Lower leg skin (tissue), 4 donors: ENCODE data around the gene GPR37. TPM values are rescaled to one million over a fixed set of nuclear protein-coding genes. Genes with fewer than 3 reads are reported as not detected.

Experiments
- DNase-seq, 2 donors: peaks; one replicate each; pipeline ENCODE4 v3.0.0-alpha.2; 2019; ENCODE audit warnings: low spot score in 2 of 2
- H3K4me3 ChIP-seq: fragments of 200-600 bp; sonication (generic); 2 replicates; pipeline ENCODE4 v1.5.1; 2017; ENCODE audit warnings: mild to moderate bottlenecking, low read depth; ENCODE audit not compliant: poor library complexity, severe bottlenecking
- POLR2A ChIP-seq, 2 donors: fragments of 450-650 bp; IDR thresholded peaks; one replicate each; pipeline ENCODE4 v1.6.1; 2016 to 2017; ENCODE audit warnings: antibody characterized with exemption in 2 of 2, mild to moderate bottlenecking in 1 of 2, moderate library complexity in 1 of 2
- WGBS, 2 donors: methylation state at CpG; one replicate each; pipeline ENCODE4 v1.1.5; 2018; 5-methylcytosine and 5-hydroxymethylcytosine counted together
- intact Hi-C: fragments of 100-400 bp; cut with DNase I; formaldehyde crosslinking; loops from one replicate; pipeline ENCODE4 v1.15.0; 2023; ENCODE audit warnings: low total_unique reads
- total RNA-seq, 4 donors: library from RNA; depleted of rRNA; stranded (reverse); fragments of >200 nt; gene quantifications; one replicate each; pipeline ENCODE4 v1.1.0, GENCODE V29; 2016
- TF ChIP-seq, protein P1 (sequence below), 3 donors: fragments of 450-650 bp; IDR thresholded peaks; one replicate each; pipeline ENCODE4 v1.5.1; 2016; ENCODE audit warnings: antibody characterized with exemption in 3 of 3, mild to moderate bottlenecking in 3 of 3, moderate library complexity in 2 of 3

The GPR37 gene
- total RNA-seq, 4 donors from 2014 or later = 3.9 to 8.0 (median 5.3) TPM

DNA sequence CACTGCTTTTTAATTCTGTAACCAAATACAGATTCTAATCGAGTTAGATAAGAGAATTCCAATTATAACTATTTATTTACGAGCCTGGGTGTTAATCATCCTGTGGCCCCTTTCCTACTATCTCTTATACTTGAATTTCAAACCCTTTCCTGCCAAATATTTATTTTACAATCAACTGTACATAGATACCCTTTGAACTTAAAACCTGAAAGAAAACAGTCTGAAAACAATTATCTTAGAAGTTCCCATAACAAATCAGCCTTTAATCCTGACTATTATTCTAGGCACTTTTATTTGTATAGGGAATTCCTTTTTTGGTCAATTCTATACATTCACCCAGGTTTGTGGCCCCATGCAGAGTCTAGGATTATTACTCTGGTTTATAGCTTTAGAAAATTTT, 10.6 kb upstream of the GPR37 start:
- intact Hi-C loops = no loop called here
- TF ChIP-seq, protein P1, sequence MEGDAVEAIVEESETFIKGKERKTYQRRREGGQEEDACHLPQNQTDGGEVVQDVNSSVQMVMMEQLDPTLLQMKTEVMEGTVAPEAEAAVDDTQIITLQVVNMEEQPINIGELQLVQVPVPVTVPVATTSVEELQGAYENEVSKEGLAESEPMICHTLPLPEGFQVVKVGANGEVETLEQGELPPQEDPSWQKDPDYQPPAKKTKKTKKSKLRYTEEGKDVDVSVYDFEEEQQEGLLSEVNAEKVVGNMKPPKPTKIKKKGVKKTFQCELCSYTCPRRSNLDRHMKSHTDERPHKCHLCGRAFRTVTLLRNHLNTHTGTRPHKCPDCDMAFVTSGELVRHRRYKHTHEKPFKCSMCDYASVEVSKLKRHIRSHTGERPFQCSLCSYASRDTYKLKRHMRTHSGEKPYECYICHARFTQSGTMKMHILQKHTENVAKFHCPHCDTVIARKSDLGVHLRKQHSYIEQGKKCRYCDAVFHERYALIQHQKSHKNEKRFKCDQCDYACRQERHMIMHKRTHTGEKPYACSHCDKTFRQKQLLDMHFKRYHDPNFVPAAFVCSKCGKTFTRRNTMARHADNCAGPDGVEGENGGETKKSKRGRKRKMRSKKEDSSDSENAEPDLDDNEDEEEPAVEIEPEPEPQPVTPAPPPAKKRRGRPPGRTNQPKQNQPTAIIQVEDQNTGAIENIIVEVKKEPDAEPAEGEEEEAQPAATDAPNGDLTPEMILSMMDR (IDR thresholded peaks at IDR 0.05) = no peak
- TF ChIP-seq POLR2A (IDR thresholded peaks at IDR 0.05) = no peak
- no peak for DNase-seq
- H3K4me3 ChIP-seq = no peak overlapping the region
- 60 to 67% methylated on average over 2 of the region's 2 CpGs for WGBS, 2 donors

DNA sequence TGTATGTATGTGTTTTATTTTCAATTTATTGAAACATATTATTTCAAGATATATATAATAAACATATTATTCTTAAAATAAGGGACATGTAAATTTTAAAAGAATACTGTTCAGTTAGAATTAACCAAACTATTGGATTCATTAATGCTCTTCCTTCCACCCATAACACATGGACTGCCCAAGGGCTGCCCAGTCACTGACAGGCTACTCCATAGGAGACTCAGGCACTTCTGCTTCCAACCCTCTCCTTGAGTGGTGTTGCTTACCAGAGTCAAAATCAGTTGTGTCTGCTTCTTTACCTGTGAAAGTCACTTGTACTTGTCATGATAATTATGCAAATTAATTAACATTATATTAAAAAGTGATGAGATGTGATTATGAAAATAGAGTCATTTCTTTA, 9.8 kb upstream of the GPR37 start:
- DNase-seq = no peak
- no peak overlapping the region for H3K4me3 ChIP-seq
- intact Hi-C loops = no loop called here
- TF ChIP-seq, protein P1 (IDR thresholded peaks at IDR 0.05) = no peak
- no peak for TF ChIP-seq POLR2A (IDR thresholded peaks at IDR 0.05)

DNA sequence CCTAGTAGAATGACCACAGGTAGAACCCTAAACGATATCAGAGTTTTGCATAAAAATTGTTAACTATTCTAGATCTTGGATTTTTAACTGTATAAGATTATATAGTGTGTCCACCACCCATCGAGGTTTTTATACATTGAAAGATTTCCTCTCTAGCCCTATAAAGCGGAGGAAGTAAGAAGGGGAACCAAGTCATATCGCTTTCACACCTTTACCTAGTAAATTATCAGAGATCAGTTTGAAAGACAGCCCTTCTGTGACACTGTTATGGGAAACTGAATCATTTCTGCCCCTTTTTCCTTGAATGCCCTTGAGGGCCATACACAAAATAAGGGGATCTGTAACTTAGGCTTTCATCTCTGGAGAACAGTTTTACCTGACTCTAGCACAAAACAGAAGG, 8.3 kb upstream of the GPR37 start:
- no peak for DNase-seq
- WGBS, 2 donors = 82 to 88% methylated on average over 4 of the region's 4 CpGs
- intact Hi-C loops = no loop called here
- H3K4me3 ChIP-seq = no peak overlapping the region
- TF ChIP-seq, protein P1 (IDR thresholded peaks at IDR 0.05) = no peak
- TF ChIP-seq POLR2A (IDR thresholded peaks at IDR 0.05) = no peak

DNA sequence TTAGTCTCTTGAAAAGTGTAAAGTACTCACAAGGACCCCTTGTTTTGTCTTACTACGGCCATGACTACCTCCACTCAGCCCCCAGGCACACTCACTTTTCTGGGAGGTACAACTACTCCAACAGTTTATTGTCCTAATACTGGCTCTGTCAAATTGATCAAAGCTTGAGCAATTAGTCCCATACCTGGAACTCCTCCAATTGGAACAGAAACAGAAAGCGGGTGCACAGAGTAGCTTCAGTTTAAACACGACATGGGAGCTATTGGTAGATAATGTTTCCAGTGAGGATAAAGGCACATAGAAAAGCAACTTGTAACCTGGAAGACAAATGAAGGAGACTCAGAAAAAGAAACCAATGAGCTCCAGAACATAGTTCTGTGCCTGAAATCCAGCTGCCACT, 7.7 kb upstream of the GPR37 start:
- H3K4me3 ChIP-seq = no peak overlapping the region
- 48 to 56% methylated on average over 3 of the region's 3 CpGs for WGBS, 2 donors
- intact Hi-C loops = no loop called here
- no peak for DNase-seq
- TF ChIP-seq, protein P1 (IDR thresholded peaks at IDR 0.05) = no peak
- TF ChIP-seq POLR2A (IDR thresholded peaks at IDR 0.05) = no peak

DNA sequence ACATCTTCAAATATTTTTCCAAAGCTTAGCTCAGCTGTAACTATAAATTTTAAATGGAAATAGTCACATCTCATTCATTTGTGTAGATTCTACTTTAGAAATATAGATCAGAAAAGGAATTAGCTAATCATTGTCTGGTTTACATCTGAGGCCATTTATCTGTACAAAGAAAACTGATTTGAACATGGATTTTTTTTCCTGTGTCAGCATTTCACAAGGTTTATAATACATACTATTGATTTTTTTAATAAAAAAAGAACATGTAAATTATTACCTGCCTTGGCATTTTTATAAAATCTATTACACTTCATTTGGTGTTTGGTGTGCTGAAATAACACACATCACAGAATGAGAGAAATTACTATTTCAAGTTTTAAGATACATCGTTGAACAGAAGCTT, 3.5 kb upstream of the GPR37 start:
- no peak overlapping the region for H3K4me3 ChIP-seq
- WGBS, 2 donors = 84 to 93% methylated on average over 1 of the region's 1 CpG
- intact Hi-C loops = no loop called here
- TF ChIP-seq, protein P1 (IDR thresholded peaks at IDR 0.05) = no peak
- TF ChIP-seq POLR2A (IDR thresholded peaks at IDR 0.05) = no peak
- no peak for DNase-seq

DNA sequence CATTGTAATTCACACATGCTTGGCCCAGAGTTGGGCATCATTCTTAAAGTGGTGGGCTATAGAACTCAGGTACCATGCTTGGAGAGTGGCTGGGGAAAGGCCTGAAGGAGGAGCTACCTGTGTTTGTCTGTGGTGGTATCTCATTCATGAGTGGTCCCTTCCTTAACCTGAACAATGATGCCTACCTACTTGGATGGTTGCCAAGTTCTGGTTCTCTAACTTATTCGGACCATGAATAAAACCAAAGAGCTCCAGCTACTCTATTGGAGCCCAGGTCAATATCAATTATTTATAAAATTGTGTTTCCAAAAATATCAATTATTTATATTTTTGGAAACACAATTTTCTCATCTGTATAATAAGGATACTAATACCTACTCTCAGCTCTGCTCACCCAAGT, 2.9 kb upstream of the GPR37 start:
- no peak for DNase-seq
- WGBS, 2 donors = 70 to 74% methylated on average over 1 of the region's 1 CpG

More for the DNA sequence above, 2.9 kb upstream of the GPR37 start:
- TF ChIP-seq, protein P1 (IDR thresholded peaks at IDR 0.05) = no peak
- no peak for TF ChIP-seq POLR2A (IDR thresholded peaks at IDR 0.05)
- no peak overlapping the region for H3K4me3 ChIP-seq
- intact Hi-C loops = no loop called here
